Sigmoid colon (tissue), 7 donors: ENCODE results near the gene TAAR5. TPM values are rescaled to one million over a fixed set of nuclear protein-coding genes. Genes with fewer than 3 reads are reported as not detected.
"Not testable (repeated sequence)": the region's sequence is repeated elsewhere in the genome, so short reads cannot be mapped to it uniquely, and the experiment has no call there.

Experiments used
- DNase-seq: peaks from one replicate; pipeline ENCODE4 v3.0.0-alpha.2; 2019
- H3K27ac ChIP-seq, 4 donors: fragments of 200-600 bp; sonication (generic); one replicate each; pipeline ENCODE4 v1.5.1; 2016 to 2019; ENCODE audit warnings: mild to moderate bottlenecking in 1 of 4
- H3K27me3 ChIP-seq, 3 donors: fragments of 200-600 bp; sonication (generic); one replicate each; pipeline ENCODE4 v1.5.1; 2019; ENCODE audit warnings: mild to moderate bottlenecking in 1 of 3
- H3K36me3 ChIP-seq, 4 donors: fragments of 200-600 bp; sonication (generic); one replicate each; pipeline ENCODE4 v1.5.1; 2016 to 2019
- H3K4me1 ChIP-seq, 4 donors: fragments of 200-600 bp; sonication (generic); one replicate each; pipeline ENCODE4 v1.5.1; 2017 to 2019
- H3K4me3 ChIP-seq, 4 donors: fragments of 200-600 bp; sonication (generic); one replicate each; pipeline ENCODE4 v1.5.1; 2017 to 2019; ENCODE audit warnings: mild to moderate bottlenecking in 2 of 4, moderate library complexity in 1 of 4
- H3K9me3 ChIP-seq, 4 donors: fragments of 200-600 bp in 3 of 4; sonication (generic) in 3 of 4; one replicate each; pipeline versions ENCODE4 v1.5.1 to v1.6.1; 2013 to 2019
- CTCF ChIP-seq, 4 experiments: fragments of 450-650 bp in 3 of 4; fragments of 200-600 bp in 1 of 4; IDR thresholded peaks; one replicate each; pipeline ENCODE4 v1.5.1; 2016 to 2019; ENCODE audit warnings: antibody characterized with exemption in 4 of 4, mild to moderate bottlenecking in 3 of 4, moderate library complexity in 2 of 4
- EP300 ChIP-seq, 4 donors: sonication (generic); formaldehyde crosslinking; IDR thresholded peaks; one replicate each; pipeline ENCODE4 v1.6.1; 2017; ENCODE audit warnings: antibody characterized with exemption in 4 of 4
- POLR2A ChIP-seq, 2 donors: fragments of 450-650 bp; IDR thresholded peaks; one replicate each; pipeline ENCODE4 v1.6.1; 2016; ENCODE audit warnings: antibody characterized with exemption in 2 of 2, mild to moderate bottlenecking in 2 of 2, moderate library complexity in 2 of 2
- POLR2AphosphoS5 ChIP-seq, 4 donors: sonication (generic); formaldehyde crosslinking; IDR thresholded peaks; one replicate each; pipeline ENCODE4 v1.6.1; 2017; ENCODE audit warnings: antibody characterized with exemption in 4 of 4
- WGBS, 2 donors: extraction: QIAGEN DNeasy Blood & Tissue Kit; methylation state at CpG; one replicate each; pipeline ENCODE4 v1.1.7; 2013; 5-methylcytosine and 5-hydroxymethylcytosine counted together
- intact Hi-C: fragments of 100-400 bp; cut with DNase I; formaldehyde crosslinking; loops from one replicate; pipeline ENCODE4 v1.15.1; 2023
- polyA plus RNA-seq, 3 donors: library from polyadenylated mRNA; stranded (reverse); fragments of 200-250 nt; gene quantifications; one replicate each; pipeline ENCODE4 v1.2.3, GENCODE V29; 2013
- total RNA-seq, 4 donors: library from RNA; depleted of rRNA; stranded (reverse); fragments of >200 nt; gene quantifications; one replicate each; pipeline ENCODE4 v1.1.0, GENCODE V29; 2016
- donor health status: healthy with polysubstance abuse.
- donor health status: Bipolar disorder and iron deficiency.
- donor health status: healthy.

TAAR5 gene
- total RNA-seq (not detected), polyA plus RNA-seq (under 1 TPM in 1 of 3 donors, not detected in 2; 0.60 TPM)

DNA sequence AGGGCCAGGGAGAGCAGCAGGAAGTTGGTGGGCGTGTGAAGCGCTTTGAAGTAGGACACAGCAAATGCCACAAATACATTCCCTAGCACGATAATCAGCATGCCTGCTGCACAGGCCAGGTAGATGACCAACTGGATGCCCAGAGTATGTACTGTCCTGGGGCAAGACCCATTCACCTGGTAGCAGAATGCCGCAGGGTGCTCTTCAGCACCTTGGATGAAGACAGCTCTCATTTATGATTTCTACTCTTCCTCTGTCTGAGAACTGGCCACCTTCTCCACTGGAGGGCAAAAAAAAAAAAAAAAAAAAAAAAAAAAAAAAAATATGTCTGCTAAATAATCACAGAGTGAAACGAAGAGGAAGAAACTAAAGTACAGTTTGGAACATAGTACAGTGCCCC lies at the start of gene TAAR5:
Gene TAAR5, minus strand, starts transcription at position 288 of the 400 bp plus-strand sequence. Its CDS starts 55 bp downstream, at position 233.
- no peak for DNase-seq
- no peaks in the 10 kb centered on the region for H3K36me3 ChIP-seq
- no peaks in the 10 kb centered on the region for H3K4me1 ChIP-seq
- no peak within 1 kb of the TSS for H3K27ac ChIP-seq
- intact Hi-C loops, result no loop called here
- WGBS, 2 donors, result 62 to 85% methylated on average over 5 of the region's 5 CpGs
- H3K4me3 ChIP-seq, result no peak within 1 kb of the TSS
- no peaks in the 10 kb centered on the region for H3K9me3 ChIP-seq
- no peaks in the 10 kb centered on the region for H3K27me3 ChIP-seq
- TF ChIP-seq CTCF (IDR thresholded peaks at IDR 0.05) (no peak), POLR2A (IDR thresholded peaks at IDR 0.05) (no peak), POLR2AphosphoS5 (IDR thresholded peaks at IDR 0.05) (no peak), EP300 (IDR thresholded peaks at IDR 0.05) (no peak)

GRCh38 chr6:132637135-132637534 lies 47.6 kb upstream of the TAAR5 start:
- H3K9me3 ChIP-seq, H3K36me3 ChIP-seq, H3K4me1 ChIP-seq, intact Hi-C loops, DNase-seq, H3K27ac ChIP-seq, H3K4me3 ChIP-seq, H3K27me3 ChIP-seq: not testable (repeated sequence)
- 86 to 97% methylated on average over 1 of the region's 1 CpG for WGBS, 2 donors

DNA sequence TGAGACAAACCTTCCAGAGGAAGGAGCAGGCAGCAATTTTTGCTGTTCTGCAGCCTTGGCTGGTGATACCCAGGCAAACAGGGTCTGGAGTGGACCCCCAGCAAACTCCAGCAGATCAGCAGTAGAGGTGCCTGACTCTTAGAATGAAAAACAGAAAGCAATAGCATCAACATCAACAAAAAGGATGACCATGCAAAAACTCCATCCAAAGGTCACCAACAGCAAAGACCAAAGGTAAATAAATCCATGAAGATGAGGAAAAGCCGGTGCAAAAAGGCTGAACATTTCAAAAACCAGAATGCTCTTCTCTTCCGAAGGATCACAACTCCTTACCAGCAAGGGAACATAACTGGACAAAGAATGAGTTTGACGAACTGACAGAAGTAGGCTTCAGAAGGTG lies 46.4 kb upstream of the TAAR5 start:
- H3K9me3 ChIP-seq, H3K36me3 ChIP-seq, H3K4me3 ChIP-seq, H3K4me1 ChIP-seq, DNase-seq, H3K27me3 ChIP-seq, intact Hi-C loops, H3K27ac ChIP-seq: not testable (repeated sequence)
- 54 to 92% methylated on average over 3 of the region's 3 CpGs for WGBS, 2 donors

GRCh38 chr6:132635288-132635687 lies 45.7 kb upstream of the TAAR5 start:
- H3K27ac ChIP-seq, DNase-seq, H3K36me3 ChIP-seq, H3K4me3 ChIP-seq, H3K4me1 ChIP-seq, H3K9me3 ChIP-seq, H3K27me3 ChIP-seq, intact Hi-C loops: not testable (repeated sequence)
- WGBS, 2 donors, result 32 to 60% methylated on average over 3 of the region's 3 CpGs

DNA sequence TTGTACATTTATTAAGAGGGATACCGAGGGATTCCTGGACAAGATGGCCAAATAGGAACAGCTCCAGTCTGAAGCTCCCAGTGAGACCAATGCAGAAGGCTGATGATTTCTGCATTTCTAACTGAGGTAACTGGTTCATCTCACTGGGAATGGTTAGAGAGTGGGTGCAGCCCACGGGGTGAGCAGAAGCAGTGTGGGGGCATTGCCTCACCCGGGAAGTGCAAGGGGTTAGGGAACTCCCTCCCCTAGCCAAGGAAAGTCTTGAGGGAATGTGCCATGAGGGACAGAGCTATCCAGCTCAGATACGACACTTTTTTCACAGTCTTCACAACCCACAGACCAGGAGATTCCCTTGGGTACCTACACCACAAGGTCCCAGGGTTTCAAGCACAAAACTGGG lies 45.3 kb upstream of the TAAR5 start:
- DNase-seq, result no peak
- intact Hi-C loops, result no loop called here
- WGBS, 2 donors, result 74 to 81% methylated on average over 4 of the region's 4 CpGs
- Histone ChIP-seq H3K4me1 (no peaks in the 10 kb centered on the region), H3K4me3 (no peak overlapping the region), H3K27me3 (no peaks in the 10 kb centered on the region), H3K27ac (no peak overlapping the region), H3K9me3 (no peaks in the 10 kb centered on the region), H3K36me3 (no peaks in the 10 kb centered on the region)
- TF ChIP-seq POLR2AphosphoS5 (IDR thresholded peaks at IDR 0.05) (no peak), EP300 (IDR thresholded peaks at IDR 0.05) (no peak), POLR2A (IDR thresholded peaks at IDR 0.05) (no peak), CTCF (IDR thresholded peaks at IDR 0.05) (no peak)

GRCh38 chr6:132633362-132633761 lies 43.8 kb upstream of the TAAR5 start:
- TF ChIP-seq CTCF (IDR thresholded peaks at IDR 0.05) (no peak), POLR2A (IDR thresholded peaks at IDR 0.05) (no peak), EP300 (IDR thresholded peaks at IDR 0.05) (no peak), POLR2AphosphoS5 (IDR thresholded peaks at IDR 0.05) (no peak)
- intact Hi-C loops, result no loop called here
- 89% methylated on average over 2 of the region's 2 CpGs for WGBS, 2 donors
- Histone ChIP-seq H3K4me3 (no peak overlapping the region), H3K27ac (no peak overlapping the region), H3K36me3 (no peaks in the 10 kb centered on the region), H3K9me3 (no peaks in the 10 kb centered on the region), H3K27me3 (no peaks in the 10 kb centered on the region), H3K4me1 (no peaks in the 10 kb centered on the region)
- no peak for DNase-seq
